Measurements from ENCODE around the gene AHR.

- TF ChIP-seq, protein P1, sequence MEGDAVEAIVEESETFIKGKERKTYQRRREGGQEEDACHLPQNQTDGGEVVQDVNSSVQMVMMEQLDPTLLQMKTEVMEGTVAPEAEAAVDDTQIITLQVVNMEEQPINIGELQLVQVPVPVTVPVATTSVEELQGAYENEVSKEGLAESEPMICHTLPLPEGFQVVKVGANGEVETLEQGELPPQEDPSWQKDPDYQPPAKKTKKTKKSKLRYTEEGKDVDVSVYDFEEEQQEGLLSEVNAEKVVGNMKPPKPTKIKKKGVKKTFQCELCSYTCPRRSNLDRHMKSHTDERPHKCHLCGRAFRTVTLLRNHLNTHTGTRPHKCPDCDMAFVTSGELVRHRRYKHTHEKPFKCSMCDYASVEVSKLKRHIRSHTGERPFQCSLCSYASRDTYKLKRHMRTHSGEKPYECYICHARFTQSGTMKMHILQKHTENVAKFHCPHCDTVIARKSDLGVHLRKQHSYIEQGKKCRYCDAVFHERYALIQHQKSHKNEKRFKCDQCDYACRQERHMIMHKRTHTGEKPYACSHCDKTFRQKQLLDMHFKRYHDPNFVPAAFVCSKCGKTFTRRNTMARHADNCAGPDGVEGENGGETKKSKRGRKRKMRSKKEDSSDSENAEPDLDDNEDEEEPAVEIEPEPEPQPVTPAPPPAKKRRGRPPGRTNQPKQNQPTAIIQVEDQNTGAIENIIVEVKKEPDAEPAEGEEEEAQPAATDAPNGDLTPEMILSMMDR (IDR thresholded peaks at IDR 0.05): no peak
- TF ChIP-seq EZH2 (IDR thresholded peaks at IDR 0.05; ENCODE audit: borderline replicate concordance, insufficient read depth, low read depth, low read length, poor library complexity, severe bottlenecking): no peak
Measured at GRCh38 chr7:17305387-17306171, 7.1 kb downstream of the AHR start.
